ENCODE results near the gene PRDX1.

DNA sequence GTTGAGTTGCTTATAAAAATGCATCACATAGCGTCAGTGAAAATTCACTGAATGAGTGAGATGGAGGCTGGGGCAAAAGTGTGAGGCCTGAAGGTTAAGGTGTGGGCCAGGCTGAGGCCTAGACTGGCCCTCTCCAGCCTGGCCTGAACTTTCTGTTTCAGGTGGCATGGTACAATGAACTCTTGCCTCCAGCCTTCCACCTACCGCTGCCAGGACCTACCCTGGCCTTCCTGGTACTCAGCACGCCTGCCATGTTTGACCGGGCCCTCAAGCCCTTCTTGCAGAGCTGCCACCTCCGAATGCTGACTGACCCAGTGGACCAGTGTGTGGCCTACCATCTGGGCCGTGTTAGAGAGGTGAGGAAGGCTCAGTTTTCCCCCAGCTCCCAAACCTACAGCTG is 14.5 kb downstream of the PRDX1 start:
- peak; percentile 2 to 44; a peak in 2 of 3 replicates for TF ChIP-seq POLR2A (IDR thresholded peaks at IDR 0.05; ENCODE audit: control extremely low read depth in 1 of 2, low read depth in 2 of 2, low read length in 2 of 2)
- TF ChIP-seq CTCF (IDR thresholded peaks at IDR 0.05; ENCODE audit: control extremely low read depth in 1 of 3, insufficient read depth in 1 of 3, low read depth in 1 of 3, low read length in 3 of 3) = no peak
- TF ChIP-seq, protein P1, sequence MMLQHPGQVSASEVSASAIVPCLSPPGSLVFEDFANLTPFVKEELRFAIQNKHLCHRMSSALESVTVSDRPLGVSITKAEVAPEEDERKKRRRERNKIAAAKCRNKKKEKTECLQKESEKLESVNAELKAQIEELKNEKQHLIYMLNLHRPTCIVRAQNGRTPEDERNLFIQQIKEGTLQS (IDR thresholded peaks at IDR 0.05; ENCODE audit: insufficient read depth, low read depth, low read length) = no peak
- no peak for TF ChIP-seq CEBPB (IDR thresholded peaks at IDR 0.05; ENCODE audit: low read depth, low read length)
- no peak for TF ChIP-seq TCF12 (IDR thresholded peaks at IDR 0.05; ENCODE audit: low read depth, low read length)

Measured in H1 (cell line).